ENCODE measurements around the gene GNAZ. TPM values are rescaled to one million over a fixed set of nuclear protein-coding genes. Genes with fewer than 3 reads are reported as not detected.

GNAZ gene
- total and polyA plus RNA-seq, 2 of the 8 experiments (the other 6 are each of a cell fraction or from before 2014, with no cell fraction given), result 6.6 to 9.6 TPM

GRCh38 chr22:23065495-23066122 is 4.7 kb upstream of the GNAZ start:
- H3K23ac ChIP-seq (ENCODE audit: insufficient read length), result no peak overlapping the region
- no peak for DNase-seq (ENCODE audit: low read depth in 1 of 2, low spot score in 2 of 2)
- TF ChIP-seq CHD2 (IDR thresholded peaks at IDR 0.05; ENCODE audit: low read length) (no peak), CHD1 (IDR thresholded peaks at IDR 0.05; ENCODE audit: low read depth, low read length) (no peak), TCF12 (IDR thresholded peaks at IDR 0.05; ENCODE audit: low read depth, low read length) (no peak), EGR1 (IDR thresholded peaks at IDR 0.05; ENCODE audit: borderline replicate concordance, low read depth, low read length) (no peak), KDM4A (IDR thresholded peaks at IDR 0.05; ENCODE audit: low read depth, low read length, severe bottlenecking) (no peak), SIN3A (conservative IDR thresholded peaks at IDR 0.05 in 1 of 2, IDR thresholded peaks at IDR 0.05 in 1 of 2; ENCODE audit: low read depth in 1 of 2, low read length in 2 of 2) (no peak), BRCA1 (IDR thresholded peaks at IDR 0.05; ENCODE audit: low read depth, low read length) (no peak), POLR2A (IDR thresholded peaks at IDR 0.05; ENCODE audit: control extremely low read depth in 1 of 2, low read depth in 2 of 2, low read length in 2 of 2) (no peak), CBX8 (IDR thresholded peaks at IDR 0.05; ENCODE audit: borderline replicate concordance, low read depth, low read length) (no peak)
- TF ChIP-seq, protein P1, sequence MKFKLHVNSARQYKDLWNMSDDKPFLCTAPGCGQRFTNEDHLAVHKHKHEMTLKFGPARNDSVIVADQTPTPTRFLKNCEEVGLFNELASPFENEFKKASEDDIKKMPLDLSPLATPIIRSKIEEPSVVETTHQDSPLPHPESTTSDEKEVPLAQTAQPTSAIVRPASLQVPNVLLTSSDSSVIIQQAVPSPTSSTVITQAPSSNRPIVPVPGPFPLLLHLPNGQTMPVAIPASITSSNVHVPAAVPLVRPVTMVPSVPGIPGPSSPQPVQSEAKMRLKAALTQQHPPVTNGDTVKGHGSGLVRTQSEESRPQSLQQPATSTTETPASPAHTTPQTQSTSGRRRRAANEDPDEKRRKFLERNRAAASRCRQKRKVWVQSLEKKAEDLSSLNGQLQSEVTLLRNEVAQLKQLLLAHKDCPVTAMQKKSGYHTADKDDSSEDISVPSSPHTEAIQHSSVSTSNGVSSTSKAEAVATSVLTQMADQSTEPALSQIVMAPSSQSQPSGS (IDR thresholded peaks at IDR 0.05; ENCODE audit: low read length), result no peak
- TF ChIP-seq, protein P2, sequence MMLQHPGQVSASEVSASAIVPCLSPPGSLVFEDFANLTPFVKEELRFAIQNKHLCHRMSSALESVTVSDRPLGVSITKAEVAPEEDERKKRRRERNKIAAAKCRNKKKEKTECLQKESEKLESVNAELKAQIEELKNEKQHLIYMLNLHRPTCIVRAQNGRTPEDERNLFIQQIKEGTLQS (IDR thresholded peaks at IDR 0.05; ENCODE audit: insufficient read depth, low read depth, low read length), result no peak

More at GRCh38 chr22:23065495-23066122, 4.7 kb upstream of the GNAZ start:
- Histone ChIP-seq H3K23me2 (ENCODE audit: low read depth, low read length) (peaks cover 6% of the 10 kb centered on the region; the same call in 1 of the 2 replicates), H2AK5ac (ENCODE audit: low read depth, low read length) (no peak overlapping the region), H3K27me3 (replicated peaks in 1 of 4; ENCODE audit: control insufficient read depth in 3 of 4, extremely low read depth in 1 of 4, insufficient read depth in 3 of 4, low read length in 3 of 4) (peaks cover 6 to 23% (median 21%) of the 10 kb centered on the region in 4 experiments), H3K36me3 (ENCODE audit: control insufficient read depth in 2 of 4, insufficient read depth in 4 of 4, low read length in 3 of 4) (no peaks in the 10 kb centered on the region), H3K27ac (ENCODE audit: low read depth, low read length) (no peak overlapping the region), H2BK15ac (ENCODE audit: low read length) (no peak overlapping the region), H3K9me3 (ENCODE audit: insufficient read depth in 2 of 2, low read depth in 1 of 2, low read length in 1 of 2) (no peaks in the 10 kb centered on the region), H3K79me2 (ENCODE audit: control insufficient read depth in 1 of 2, insufficient read depth in 2 of 2, low read length in 2 of 2) (no peaks in the 10 kb centered on the region), H4K20me1 (replicated peaks in 1 of 2; ENCODE audit: control insufficient read depth in 1 of 2, insufficient read depth in 2 of 2, low read length in 2 of 2) (no peaks in the 10 kb centered on the region), H4K8ac (ENCODE audit: extremely low read depth, insufficient read depth, low read length) (no peak overlapping the region), H3K4me2 (ENCODE audit: insufficient read depth in 1 of 2, low read depth in 2 of 2, low read length in 2 of 2) (no peak overlapping the region), H4K5ac (ENCODE audit: insufficient read length, low read depth, low read length) (no peak overlapping the region), H2BK12ac (ENCODE audit: low read depth, low read length) (no peak overlapping the region), H4K91ac (replicated peaks; ENCODE audit: insufficient read length, low read length) (no peak overlapping the region), H2BK20ac (ENCODE audit: low read length) (no peak overlapping the region), H3K14ac (ENCODE audit: insufficient read length) (no peak overlapping the region), H3K9ac (replicated peaks in 1 of 4; ENCODE audit: extremely low read depth in 1 of 4, low read depth in 3 of 4, low read length in 3 of 4) (no peak overlapping the region), H2BK5ac (ENCODE audit: low read depth, low read length) (no peak overlapping the region), H3K79me1 (ENCODE audit: low read depth, low read length) (no peaks in the 10 kb centered on the region), H3K4me1 (replicated peaks in 1 of 4; ENCODE audit: control insufficient read depth in 3 of 4, insufficient read depth in 4 of 4, low read length in 3 of 4) (peaks cover 0 to 4% (median 0%) of the 10 kb centered on the region in 4 experiments; a peak in 3 of 7 replicates), H3K56ac (replicated peaks; ENCODE audit: insufficient read length, low read depth, low read length) (no peak overlapping the region), H3K4ac (replicated peaks; ENCODE audit: insufficient read length, low read depth, low read length) (no peak overlapping the region), H2AFZ (ENCODE audit: low read length) (no peak overlapping the region), H3K4me3 (ENCODE audit: extremely low read depth in 1 of 4, insufficient read depth in 2 of 4, low read depth in 3 of 4, low read length in 4 of 4) (no peak overlapping the region), H3K18ac (ENCODE audit: extremely low read depth, low read length) (no peak overlapping the region), H2BK120ac (replicated peaks; ENCODE audit: low read depth, low read length) (no peak overlapping the region)
- WGBS, 2 experiments (ENCODE audit: extremely low coverage in 1 of 2, insufficient coverage in 1 of 2, insufficient read length in 1 of 2, insufficient replicate concordance in 2 of 2, low coverage in 1 of 2, low lambda C conversion rate in 2 of 2, missing lambda C conversion rate in 1 of 2), result 85% methylated on average over 10 of the region's 10 CpGs; no CpG with 5 or more reads in 1 of the 2 experiments
- POLR2A ChIA-PET (ENCODE audit: partially characterized antibody), result no interaction called here
- CTCF ChIA-PET (ENCODE audit: partially characterized antibody), result interaction anchor here (0.6 to 1.6 kb wide), 4 partner anchors 23 to 1082 kb away, joined by 3 to 4 read pairs (median 4); no protein-coding TSS in a partner anchor
- no peak for FAIRE-seq
